HCT116 (cell line): ENCODE results near the gene CNOT2. TPM values are rescaled to one million over a fixed set of nuclear protein-coding genes. Genes with fewer than 3 reads are reported as not detected.

ENCODE experiments used
- ATAC-seq: fragments of 200-7000 bp; cut with Tn5 transposase; 2 replicates; pipeline ENCODE4 v1.9.1; 2020; ENCODE audit warnings: mild to moderate bottlenecking, moderate library complexity
- BruUV-seq: library from RNA; stranded (reverse); fragments of 400-500 nt; replicated peaks from 2 replicates; lab custom pipeline; 2021; lab: Mats Ljungman, UMichigan
- CTCF ChIA-PET: fragments of 300-600 bp; sonication (Branson Sonifier 250); formaldehyde crosslinking; loops from one replicate; lab custom pipeline; 2021; ENCODE audit warnings: antibody characterized with exemption; lab: Charles Lee
- POLR2A ChIA-PET: fragments of 300-600, 350-600 bp; sonication (Branson Sonifier 250); formaldehyde crosslinking; loops from one replicate; lab custom pipeline; 2021; ENCODE audit warnings: antibody characterized with exemption; lab: Charles Lee
- RAD21 ChIA-PET, 2 experiments: fragments of 300-600 bp; sonication (Branson Sonifier 250); formaldehyde crosslinking; loops; one replicate each; lab custom pipeline; 2023; ENCODE audit warnings: low total read pairs in 2 of 2; ENCODE audit not compliant: uncharacterized antibody in 2 of 2, unreplicated experiment in 2 of 2, low non-redundant PET in 1 of 2; lab: Charles Lee
- DNase-seq: peaks from one replicate; pipeline ENCODE4 v3.0.0-alpha.2; 2010; ENCODE audit warnings: low read depth, low spot score
- H2AFZ ChIP-seq: fragments of 200-600 bp; shearing (Covaris generic), sonication (generic); 2 replicates; pipeline ENCODE4 v1.6.1; 2017; ENCODE audit warnings: low read depth, mixed run types, mixed read lengths, antibody characterized with exemption, low read length; ENCODE audit not compliant: poor library complexity, severe bottlenecking
- H3K27ac ChIP-seq: 2 replicates; pipeline ENCODE4 v1.5.1; 2012; ENCODE audit warnings: low read depth, low read length
- H3K27me3 ChIP-seq: fragments of 200-600 bp; sonication (generic); 2 replicates; pipeline ENCODE4 v1.6.1; 2016; ENCODE audit warnings: mixed run types, low read length, mixed read lengths; ENCODE audit not compliant: insufficient read depth
- H3K36me3 ChIP-seq, 2 experiments: fragments of 200-500 bp in 1 of 2; fragments of 200-600 bp in 1 of 2; sonication (Bioruptor generic) in 1 of 2; sonication (generic) in 1 of 2; 2 replicates each; pipeline versions ENCODE4 v1.5.1 to v1.6.1; 2014 to 2016; ENCODE audit warnings: low read length in 2 of 2, inconsistent platforms in 1 of 2, mixed read lengths in 1 of 2, mixed run types in 1 of 2; ENCODE audit not compliant: insufficient read depth in 2 of 2, control insufficient read depth in 1 of 2
- H3K4me1 ChIP-seq, 2 experiments: fragments of 200-600 bp in 1 of 2; sonication (generic) in 1 of 2; 2 replicates each; pipeline versions ENCODE4 v1.5.1 to v1.6.1; 2012 to 2017; ENCODE audit warnings: low read length in 2 of 2, inconsistent platforms in 1 of 2, mild to moderate bottlenecking in 1 of 2, mixed read lengths in 1 of 2, mixed run types in 1 of 2, moderate library complexity in 1 of 2; ENCODE audit not compliant: insufficient read depth in 2 of 2, control insufficient read depth in 1 of 2
- H3K4me2 ChIP-seq: fragments of 200-600 bp; sonication (generic); 2 replicates; pipeline ENCODE4 v1.6.1; 2017; ENCODE audit warnings: mixed run types, low read length, mixed read lengths
- H3K4me3 ChIP-seq, 2 experiments: fragments of 200-600 bp in 1 of 2; sonication (generic) in 1 of 2; replicated peaks in 1 of 2; 2 replicates each; pipeline ENCODE4 v1.5.1; 2011 to 2016; ENCODE audit warnings: low read length in 2 of 2, control low read depth in 1 of 2, low read depth in 1 of 2, mild to moderate bottlenecking in 1 of 2, mixed read lengths in 1 of 2, mixed run types in 1 of 2
- H3K79me2 ChIP-seq: fragments of 200-600 bp; sonication (generic); 2 replicates; pipeline ENCODE4 v1.6.1; 2017; ENCODE audit warnings: mild to moderate bottlenecking, mixed run types, low read length, moderate library complexity, mixed read lengths; ENCODE audit not compliant: insufficient read depth
- H3K9ac ChIP-seq: fragments of 200-600 bp; sonication (generic); 2 replicates; pipeline ENCODE4 v1.6.1; 2016; ENCODE audit warnings: low read length, mixed read lengths
- H3K9me2 ChIP-seq: fragments of 200-600 bp; sonication (generic), shearing (Covaris generic); 2 replicates; pipeline ENCODE4 v1.6.1; 2017; ENCODE audit warnings: mixed run types, mild to moderate bottlenecking, moderate library complexity; ENCODE audit not compliant: insufficient read depth
- H3K9me3 ChIP-seq, 2 experiments: fragments of 200-500 bp in 1 of 2; fragments of 200-600 bp in 1 of 2; sonication (Bioruptor generic) in 1 of 2; sonication (generic) in 1 of 2; 2 replicates each; pipeline ENCODE4 v1.6.1; 2014 to 2017; ENCODE audit warnings: low read length in 2 of 2, mixed read lengths in 2 of 2, inconsistent platforms in 1 of 2, low read depth in 1 of 2, mild to moderate bottlenecking in 1 of 2, mixed run types in 1 of 2, moderate library complexity in 1 of 2; ENCODE audit not compliant: control insufficient read depth in 1 of 2, insufficient read depth in 1 of 2
- H4K20me1 ChIP-seq: fragments of 200-600 bp; sonication (generic), shearing (Covaris generic); 2 replicates; pipeline ENCODE4 v1.6.1; 2017; ENCODE audit warnings: mixed run types, mild to moderate bottlenecking, moderate library complexity; ENCODE audit not compliant: insufficient read depth
- CBX3 ChIP-seq: IDR thresholded peaks from 2 replicates; pipeline ENCODE4 v1.6.1; 2012; ENCODE audit warnings: low read depth
- CEBPB ChIP-seq: IDR thresholded peaks from 2 replicates; pipeline ENCODE4 v1.6.1; 2012; ENCODE audit warnings: low read depth
- ELF1 ChIP-seq: IDR thresholded peaks from 2 replicates; pipeline ENCODE4 v1.6.1; 2012; ENCODE audit warnings: low read depth, borderline replicate concordance
- JUND ChIP-seq: IDR thresholded peaks from 2 replicates; pipeline ENCODE4 v1.6.1; 2012
- POLR2AphosphoS5 ChIP-seq: IDR thresholded peaks from 2 replicates; pipeline ENCODE4 v1.6.1; 2011; ENCODE audit warnings: mild to moderate bottlenecking, low read depth, low read length, moderate library complexity
- SIN3A ChIP-seq: IDR thresholded peaks from 2 replicates; pipeline ENCODE4 v1.6.1; 2012; ENCODE audit warnings: low read depth
- SP1 ChIP-seq: IDR thresholded peaks from 2 replicates; pipeline ENCODE4 v1.6.1; 2012; ENCODE audit warnings: low read depth
- SRF ChIP-seq: IDR thresholded peaks from 2 replicates; pipeline ENCODE4 v1.6.1; 2012; ENCODE audit warnings: low read depth
- TCF7L2 ChIP-seq: IDR thresholded peaks from 2 replicates; pipeline ENCODE4 v1.7.0; 2011; ENCODE audit warnings: borderline replicate concordance, inconsistent platforms; ENCODE audit not compliant: insufficient read depth, insufficient read length; ENCODE audit errors: extremely low read depth
- YY1 ChIP-seq: IDR thresholded peaks from 2 replicates; pipeline ENCODE4 v1.6.1; 2011; ENCODE audit warnings: low read length, low read depth, moderate library complexity, mild to moderate bottlenecking; ENCODE audit not compliant: insufficient replicate concordance; ENCODE audit errors: extremely low read depth
- intact Hi-C: fragments of 100-400 bp; cut with micrococcal nuclease; formaldehyde crosslinking; loops from 2 replicates; pipeline ENCODE4 v1.10.0; 2022
- total RNA-seq: library from RNA; stranded (reverse); gene quantifications from one replicate; pipeline ENCODE4 v1.2.1, GENCODE V29; 2021; ENCODE audit not compliant: unreplicated experiment
- TF ChIP-seq, protein P1 (sequence below): IDR thresholded peaks from 2 replicates; pipeline ENCODE4 v1.6.1; 2012
- TF ChIP-seq, protein P2 (sequence below), 3 experiments: fragments of 200-600 bp in 1 of 3; sonication (generic) in 1 of 3; IDR thresholded peaks in 2 of 3; conservative IDR thresholded peaks in 1 of 3; 2 replicates each; pipeline ENCODE4 v1.5.1; 2012 to 2017; ENCODE audit warnings: low read depth in 2 of 3, low read length in 2 of 3, antibody characterized with exemption in 1 of 3, borderline replicate concordance in 1 of 3, control low read depth in 1 of 3, mild to moderate bottlenecking in 1 of 3, mixed read lengths in 1 of 3, mixed run types in 1 of 3, moderate library complexity in 1 of 3; ENCODE audit not compliant: insufficient read depth in 1 of 3
- TF ChIP-seq, protein P3 (sequence below): IDR thresholded peaks from 2 replicates; pipeline ENCODE4 v1.6.1; 2011; ENCODE audit warnings: mild to moderate bottlenecking, low read length, moderate library complexity; ENCODE audit not compliant: insufficient replicate concordance; ENCODE audit errors: extremely low read depth
- TF ChIP-seq, protein P4 (sequence below): IDR thresholded peaks from 2 replicates; pipeline ENCODE4 v1.6.1; 2012

Gene CNOT2
- total RNA-seq, 1 experiment from 2014 or later, result 58.7 TPM

DNA sequence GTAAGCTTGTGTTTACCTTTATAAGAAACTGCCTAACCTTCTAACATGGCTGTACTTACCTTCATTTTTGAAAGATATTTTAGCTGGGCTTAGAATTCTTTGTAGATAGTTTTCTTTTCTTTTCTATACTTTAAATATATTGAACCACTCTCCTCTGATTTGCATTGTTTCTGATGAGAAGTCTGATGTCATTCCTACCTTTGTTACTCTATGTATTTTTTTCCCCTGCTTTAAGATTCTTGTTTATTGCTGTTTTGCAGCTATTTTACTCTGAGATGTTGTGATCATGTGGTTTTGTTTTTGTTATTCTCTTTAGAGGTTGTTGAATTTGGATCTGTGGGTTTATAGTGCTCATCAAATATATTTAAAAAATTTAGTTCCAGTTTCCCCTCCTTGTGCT, 31.8 kb downstream of the CNOT2 start:
- ChIA-PET CTCF (no interaction called here), RAD21 (no interaction called here), POLR2A (no interaction called here)
- H3K27ac ChIP-seq, result no peak overlapping the region
- no peak for DNase-seq
- no TSS peak for BruUV-seq
- TF ChIP-seq CEBPB, result no peak
- TF ChIP-seq TCF7L2, result no peak
- no peak for TF ChIP-seq CBX3
- TF ChIP-seq, protein P1, sequence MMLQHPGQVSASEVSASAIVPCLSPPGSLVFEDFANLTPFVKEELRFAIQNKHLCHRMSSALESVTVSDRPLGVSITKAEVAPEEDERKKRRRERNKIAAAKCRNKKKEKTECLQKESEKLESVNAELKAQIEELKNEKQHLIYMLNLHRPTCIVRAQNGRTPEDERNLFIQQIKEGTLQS, result no peak
- TF ChIP-seq, protein P2, sequence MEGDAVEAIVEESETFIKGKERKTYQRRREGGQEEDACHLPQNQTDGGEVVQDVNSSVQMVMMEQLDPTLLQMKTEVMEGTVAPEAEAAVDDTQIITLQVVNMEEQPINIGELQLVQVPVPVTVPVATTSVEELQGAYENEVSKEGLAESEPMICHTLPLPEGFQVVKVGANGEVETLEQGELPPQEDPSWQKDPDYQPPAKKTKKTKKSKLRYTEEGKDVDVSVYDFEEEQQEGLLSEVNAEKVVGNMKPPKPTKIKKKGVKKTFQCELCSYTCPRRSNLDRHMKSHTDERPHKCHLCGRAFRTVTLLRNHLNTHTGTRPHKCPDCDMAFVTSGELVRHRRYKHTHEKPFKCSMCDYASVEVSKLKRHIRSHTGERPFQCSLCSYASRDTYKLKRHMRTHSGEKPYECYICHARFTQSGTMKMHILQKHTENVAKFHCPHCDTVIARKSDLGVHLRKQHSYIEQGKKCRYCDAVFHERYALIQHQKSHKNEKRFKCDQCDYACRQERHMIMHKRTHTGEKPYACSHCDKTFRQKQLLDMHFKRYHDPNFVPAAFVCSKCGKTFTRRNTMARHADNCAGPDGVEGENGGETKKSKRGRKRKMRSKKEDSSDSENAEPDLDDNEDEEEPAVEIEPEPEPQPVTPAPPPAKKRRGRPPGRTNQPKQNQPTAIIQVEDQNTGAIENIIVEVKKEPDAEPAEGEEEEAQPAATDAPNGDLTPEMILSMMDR (IDR thresholded peaks at IDR 0.05 in 2 of 3, conservative IDR thresholded peaks at IDR 0.05 in 1 of 3; ENCODE audit: borderline replicate concordance in 1 of 3, insufficient read depth in 1 of 3, low read depth in 2 of 3, low read length in 2 of 3), result no peak
- TF ChIP-seq POLR2AphosphoS5, result no peak
- no peak for TF ChIP-seq SIN3A
- TF ChIP-seq ELF1, result no peak
- TF ChIP-seq, protein P3, sequence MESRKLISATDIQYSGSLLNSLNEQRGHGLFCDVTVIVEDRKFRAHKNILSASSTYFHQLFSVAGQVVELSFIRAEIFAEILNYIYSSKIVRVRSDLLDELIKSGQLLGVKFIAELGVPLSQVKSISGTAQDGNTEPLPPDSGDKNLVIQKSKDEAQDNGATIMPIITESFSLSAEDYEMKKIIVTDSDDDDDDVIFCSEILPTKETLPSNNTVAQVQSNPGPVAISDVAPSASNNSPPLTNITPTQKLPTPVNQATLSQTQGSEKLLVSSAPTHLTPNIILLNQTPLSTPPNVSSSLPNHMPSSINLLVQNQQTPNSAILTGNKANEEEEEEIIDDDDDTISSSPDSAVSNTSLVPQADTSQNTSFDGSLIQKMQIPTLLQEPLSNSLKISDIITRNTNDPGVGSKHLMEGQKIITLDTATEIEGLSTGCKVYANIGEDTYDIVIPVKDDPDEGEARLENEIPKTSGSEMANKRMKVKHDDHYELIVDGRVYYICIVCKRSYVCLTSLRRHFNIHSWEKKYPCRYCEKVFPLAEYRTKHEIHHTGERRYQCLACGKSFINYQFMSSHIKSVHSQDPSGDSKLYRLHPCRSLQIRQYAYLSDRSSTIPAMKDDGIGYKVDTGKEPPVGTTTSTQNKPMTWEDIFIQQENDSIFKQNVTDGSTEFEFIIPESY, result no peak
- TF ChIP-seq, protein P4, sequence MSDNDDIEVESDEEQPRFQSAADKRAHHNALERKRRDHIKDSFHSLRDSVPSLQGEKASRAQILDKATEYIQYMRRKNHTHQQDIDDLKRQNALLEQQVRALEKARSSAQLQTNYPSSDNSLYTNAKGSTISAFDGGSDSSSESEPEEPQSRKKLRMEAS, result no peak
- TF ChIP-seq YY1, result no peak
- no peak for TF ChIP-seq SRF
- no peak for TF ChIP-seq JUND
- TF ChIP-seq SP1, result no peak
- peaks cover 97% of the 10 kb centered on the region for H3K79me2 ChIP-seq
- H3K9me2 ChIP-seq, result no peaks in the 10 kb centered on the region
- intact Hi-C loops, result no loop called here
- peaks cover 3% of the 10 kb centered on the region in 2 experiments; a peak in 1 of 4 replicates for H3K36me3 ChIP-seq
- ATAC-seq, result no peak
- no peaks in the 10 kb centered on the region for H3K9me3 ChIP-seq
- H3K4me3 ChIP-seq, result no peak overlapping the region
- no peaks in the 10 kb centered on the region for H3K27me3 ChIP-seq
- H2AFZ ChIP-seq, result no peak overlapping the region
- no peak overlapping the region for H3K9ac ChIP-seq
- no peaks in the 10 kb centered on the region for H3K4me1 ChIP-seq
- H4K20me1 ChIP-seq, result peaks cover 4% of the 10 kb centered on the region
- no peak overlapping the region for H3K4me2 ChIP-seq
